ENCODE results near the gene MYH7.

- TF ChIP-seq CTCF (conservative IDR thresholded peaks at IDR 0.05 in 1 of 2, IDR thresholded peaks at IDR 0.05 in 1 of 2; ENCODE audit: low read depth in 1 of 2, low read length in 2 of 2): no peak
- TF ChIP-seq EZH2 (IDR thresholded peaks at IDR 0.05; ENCODE audit: low read length, missing control alignments): no peak
Measured at GRCh38 chr14:23382276-23382675, 53.2 kb downstream of the MYH7 start.
